ENCODE results near the gene NOC2L.

NOC2L gene

DNA sequence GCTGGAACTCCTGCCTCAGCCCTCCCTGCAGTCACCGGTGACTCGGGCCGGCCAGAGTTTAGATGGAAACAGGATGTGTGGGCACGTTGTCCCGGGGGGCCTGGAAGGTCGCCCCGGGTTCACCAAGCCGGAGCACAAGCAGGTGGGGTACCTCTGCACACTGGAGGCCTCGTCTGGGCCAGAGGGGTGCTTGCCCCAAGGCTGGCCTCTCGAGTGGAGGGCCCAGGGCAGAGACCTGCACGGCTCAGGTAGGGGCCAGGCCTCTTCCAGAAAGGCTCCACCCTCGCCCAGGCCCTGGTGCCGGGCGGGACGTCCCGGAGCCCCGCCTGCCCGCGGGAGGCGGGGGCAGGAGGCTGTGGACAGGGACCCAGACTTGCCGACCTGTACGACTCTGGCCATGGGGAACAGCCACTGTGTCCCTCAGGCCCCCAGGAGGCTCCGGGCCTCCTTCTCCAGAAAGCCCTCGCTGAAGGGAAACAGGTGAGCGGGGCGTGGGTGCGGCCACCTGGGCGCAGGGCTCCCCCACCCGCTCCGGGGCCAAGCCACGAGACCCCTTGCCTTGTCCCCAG lies 7.2 kb upstream of the NOC2L start, which contains the start of gene PLEKHN1:
TSS of gene PLEKHN1 (plus strand) at position 348 of the 569 bp plus-strand sequence. CDS start at position 398, 50 bp downstream.
- FAIRE-seq (no peak), DNase-seq (ENCODE audit: insufficient read length, low spot score) (no peak)
- TF ChIP-seq, protein P1, sequence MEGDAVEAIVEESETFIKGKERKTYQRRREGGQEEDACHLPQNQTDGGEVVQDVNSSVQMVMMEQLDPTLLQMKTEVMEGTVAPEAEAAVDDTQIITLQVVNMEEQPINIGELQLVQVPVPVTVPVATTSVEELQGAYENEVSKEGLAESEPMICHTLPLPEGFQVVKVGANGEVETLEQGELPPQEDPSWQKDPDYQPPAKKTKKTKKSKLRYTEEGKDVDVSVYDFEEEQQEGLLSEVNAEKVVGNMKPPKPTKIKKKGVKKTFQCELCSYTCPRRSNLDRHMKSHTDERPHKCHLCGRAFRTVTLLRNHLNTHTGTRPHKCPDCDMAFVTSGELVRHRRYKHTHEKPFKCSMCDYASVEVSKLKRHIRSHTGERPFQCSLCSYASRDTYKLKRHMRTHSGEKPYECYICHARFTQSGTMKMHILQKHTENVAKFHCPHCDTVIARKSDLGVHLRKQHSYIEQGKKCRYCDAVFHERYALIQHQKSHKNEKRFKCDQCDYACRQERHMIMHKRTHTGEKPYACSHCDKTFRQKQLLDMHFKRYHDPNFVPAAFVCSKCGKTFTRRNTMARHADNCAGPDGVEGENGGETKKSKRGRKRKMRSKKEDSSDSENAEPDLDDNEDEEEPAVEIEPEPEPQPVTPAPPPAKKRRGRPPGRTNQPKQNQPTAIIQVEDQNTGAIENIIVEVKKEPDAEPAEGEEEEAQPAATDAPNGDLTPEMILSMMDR (IDR thresholded peaks at IDR 0.05; ENCODE audit: insufficient read depth, missing control alignments), result no peak

DNA sequence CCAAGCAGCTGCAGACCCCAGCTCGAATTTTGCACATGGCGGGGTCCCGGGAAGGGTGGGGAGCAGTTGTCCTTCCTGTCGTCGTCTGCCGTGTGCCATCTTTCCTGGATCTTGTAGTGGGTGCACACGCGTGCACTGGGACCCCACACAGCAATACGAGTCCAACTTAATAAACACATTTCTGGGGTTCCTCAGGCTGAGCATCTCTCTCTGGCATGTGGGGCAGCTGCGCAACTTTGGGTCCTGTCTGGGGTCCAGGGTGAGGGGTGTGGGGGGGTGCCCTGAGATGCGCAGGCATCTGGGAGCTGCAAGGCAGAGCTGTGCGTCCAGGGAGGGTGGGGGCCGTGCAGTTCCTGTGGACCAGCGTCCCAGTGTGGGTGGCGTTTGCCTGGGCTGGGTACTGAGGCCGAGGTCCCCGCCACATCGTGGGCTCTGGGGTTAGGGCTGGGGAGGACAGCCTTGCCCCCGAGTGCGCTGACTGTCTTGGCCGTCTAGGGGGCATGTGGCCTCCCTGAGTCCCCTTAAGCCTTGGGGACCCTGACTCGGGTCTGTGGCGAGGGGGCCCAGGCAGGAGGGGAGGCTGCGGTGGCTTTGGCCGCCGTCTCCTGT lies 6.6 kb upstream of the NOC2L start:
- FAIRE-seq (no peak), DNase-seq (ENCODE audit: insufficient read length, low spot score) (no peak)
- TF ChIP-seq, protein P1 (IDR thresholded peaks at IDR 0.05; ENCODE audit: insufficient read depth, missing control alignments), result no peak

DNA sequence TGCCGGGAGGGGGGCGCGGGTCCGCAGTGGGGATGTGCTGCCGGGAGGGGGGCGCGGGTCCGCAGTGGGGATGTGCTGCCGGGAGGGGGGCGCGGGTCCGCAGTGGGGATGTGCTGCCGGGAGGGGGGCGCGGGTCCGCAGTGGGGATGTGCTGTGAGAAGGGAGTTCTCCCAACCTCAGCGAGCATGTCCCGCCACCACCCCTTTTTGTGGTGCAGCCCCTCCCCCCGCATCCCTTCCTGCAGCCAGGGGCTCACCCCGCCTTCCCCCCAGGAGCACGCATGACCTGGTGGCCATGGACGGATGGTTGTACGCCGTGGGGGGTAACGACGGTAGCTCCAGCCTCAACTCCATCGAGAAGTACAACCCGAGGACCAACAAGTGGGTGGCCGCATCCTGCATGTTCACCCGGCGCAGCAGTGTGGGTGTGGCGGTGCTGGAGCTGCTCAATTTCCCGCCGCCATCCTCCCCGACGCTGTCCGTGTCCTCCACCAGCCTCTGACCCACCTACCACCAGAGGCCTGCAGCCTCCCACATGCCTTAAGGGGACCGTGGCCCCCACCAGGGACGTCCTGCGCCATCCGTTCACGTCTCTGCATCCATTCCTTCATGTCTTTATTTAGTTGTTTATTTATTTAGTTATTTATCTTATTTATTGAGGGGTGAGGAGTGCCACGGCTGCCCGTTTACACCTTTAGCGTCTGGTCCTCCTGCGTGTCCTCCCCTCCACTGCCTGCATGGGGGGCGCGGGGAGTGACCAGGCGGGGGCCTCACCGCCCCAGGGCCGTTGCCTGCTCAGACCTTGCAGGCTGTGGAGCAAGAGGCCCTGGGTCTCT lies 5.9 kb upstream of the NOC2L start:
- DNase-seq (ENCODE audit: insufficient read length, low spot score) (no peak), FAIRE-seq (no peak)
- TF ChIP-seq, protein P1 (IDR thresholded peaks at IDR 0.05; ENCODE audit: insufficient read depth, missing control alignments), result no peak

DNA sequence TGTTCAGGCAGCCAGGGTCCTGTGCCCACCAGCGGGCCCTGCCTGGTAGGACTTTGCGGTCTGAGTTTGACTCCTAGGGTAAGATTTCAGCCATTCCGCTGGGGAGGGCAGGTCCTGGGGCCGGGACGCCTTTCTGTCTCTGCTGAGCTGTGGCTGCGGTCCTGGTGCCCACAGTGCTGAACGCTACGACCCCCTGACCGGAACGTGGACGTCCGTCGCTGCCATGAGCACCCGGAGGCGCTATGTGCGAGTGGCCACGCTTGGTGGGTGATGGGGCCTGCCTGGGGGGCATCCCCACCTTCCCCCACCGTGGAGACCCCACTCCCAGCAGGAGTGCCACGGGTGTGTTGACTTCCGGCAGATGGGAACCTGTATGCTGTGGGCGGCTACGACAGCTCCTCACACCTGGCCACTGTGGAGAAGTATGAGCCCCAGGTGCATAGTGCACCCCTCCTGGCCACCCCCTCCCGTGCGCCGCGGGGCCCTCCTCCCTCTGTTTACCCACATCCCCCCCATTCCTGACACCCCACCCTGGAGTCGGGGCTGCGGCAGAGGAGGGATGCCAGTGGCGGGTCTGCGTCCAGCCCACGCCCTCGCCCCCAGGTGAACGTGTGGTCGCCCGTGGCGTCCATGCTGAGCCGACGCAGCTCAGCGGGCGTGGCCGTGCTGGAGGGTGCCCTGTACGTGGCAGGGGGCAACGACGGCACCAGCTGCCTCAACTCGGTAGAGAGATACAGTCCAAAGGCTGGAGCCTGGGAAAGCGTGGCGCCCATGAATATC lies 4.9 kb upstream of the NOC2L start:
- no peak for FAIRE-seq

DNA sequence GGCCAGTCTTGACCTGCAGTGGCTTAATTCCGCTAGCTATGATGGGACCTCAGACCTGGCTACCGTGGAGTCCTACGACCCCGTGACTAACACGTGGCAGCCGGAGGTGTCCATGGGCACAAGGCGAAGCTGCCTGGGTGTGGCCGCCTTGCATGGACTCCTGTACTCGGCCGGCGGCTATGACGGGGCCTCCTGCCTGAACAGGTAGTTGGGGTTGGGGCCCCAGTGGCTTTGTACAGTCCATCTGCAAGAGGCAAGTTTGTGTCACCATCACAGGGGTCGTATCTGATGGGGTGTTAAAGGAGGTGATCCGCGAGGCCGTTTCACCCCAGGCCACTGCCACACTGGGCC lies 4.2 kb upstream of the NOC2L start:
- FAIRE-seq, result no peak
- TF ChIP-seq, protein P1 (IDR thresholded peaks at IDR 0.05; ENCODE audit: insufficient read depth, missing control alignments), result no peak
- no peak for DNase-seq (ENCODE audit: insufficient read length, low spot score)

More for the DNA sequence above, 4.9 kb upstream of the NOC2L start:
- no peak for DNase-seq (ENCODE audit: insufficient read length, low spot score)
- TF ChIP-seq, protein P1 (IDR thresholded peaks at IDR 0.05; ENCODE audit: insufficient read depth, missing control alignments), result no peak

DNA sequence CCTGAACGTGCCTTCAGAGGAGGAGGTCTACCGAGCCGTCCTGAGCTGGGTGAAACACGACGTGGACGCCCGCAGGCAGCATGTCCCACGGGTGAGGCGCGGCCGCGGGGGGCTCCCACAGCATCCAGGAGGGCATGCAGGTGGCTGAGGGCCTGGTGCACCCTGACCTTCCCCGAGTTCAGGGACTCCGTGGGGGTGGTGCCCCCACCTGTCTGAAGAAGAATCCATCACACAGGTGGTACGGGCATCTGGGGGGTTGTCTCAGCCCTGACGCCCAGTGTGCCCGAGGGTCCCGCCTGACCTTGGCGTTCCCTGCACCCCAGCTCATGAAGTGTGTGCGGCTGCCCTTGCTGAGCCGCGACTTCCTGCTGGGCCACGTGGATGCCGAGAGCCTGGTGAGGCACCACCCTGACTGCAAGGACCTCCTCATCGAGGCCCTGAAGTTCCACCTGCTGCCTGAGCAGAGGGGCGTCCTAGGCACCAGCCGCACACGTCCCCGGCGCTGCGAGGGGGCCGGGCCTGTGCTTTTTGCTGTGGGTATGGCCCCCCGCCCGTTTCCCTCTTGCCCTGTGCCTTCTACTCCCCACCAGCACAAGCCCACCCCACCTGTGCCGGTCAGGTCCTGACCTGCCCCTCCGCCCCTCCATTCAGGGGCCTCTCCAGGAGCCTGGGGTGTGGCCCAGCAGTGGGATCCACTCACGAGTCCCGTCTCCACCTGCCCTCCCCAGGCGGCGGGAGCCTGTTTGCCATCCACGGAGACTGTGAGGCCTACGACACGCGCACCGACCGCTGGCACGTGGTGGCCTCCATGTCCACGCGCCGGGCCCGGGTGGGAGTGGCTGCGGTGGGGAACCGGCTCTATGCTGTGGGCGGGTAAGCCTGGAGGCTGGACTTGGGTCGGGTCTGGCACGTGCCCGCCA lies 3.6 kb upstream of the NOC2L start:
- no peak for FAIRE-seq
- DNase-seq (ENCODE audit: insufficient read length, low spot score), result no peak
- TF ChIP-seq, protein P1 (IDR thresholded peaks at IDR 0.05; ENCODE audit: insufficient read depth, missing control alignments), result no peak
